ENCODE data around the gene NIM1K. TPM values are rescaled to one million over a fixed set of nuclear protein-coding genes. Genes with fewer than 3 reads are reported as not detected.

The NIM1K gene
- total and polyA plus RNA-seq, 2 of the 4 experiments (the other 2 are of a cell fraction), result 0.54 to 0.68 TPM

DNA sequence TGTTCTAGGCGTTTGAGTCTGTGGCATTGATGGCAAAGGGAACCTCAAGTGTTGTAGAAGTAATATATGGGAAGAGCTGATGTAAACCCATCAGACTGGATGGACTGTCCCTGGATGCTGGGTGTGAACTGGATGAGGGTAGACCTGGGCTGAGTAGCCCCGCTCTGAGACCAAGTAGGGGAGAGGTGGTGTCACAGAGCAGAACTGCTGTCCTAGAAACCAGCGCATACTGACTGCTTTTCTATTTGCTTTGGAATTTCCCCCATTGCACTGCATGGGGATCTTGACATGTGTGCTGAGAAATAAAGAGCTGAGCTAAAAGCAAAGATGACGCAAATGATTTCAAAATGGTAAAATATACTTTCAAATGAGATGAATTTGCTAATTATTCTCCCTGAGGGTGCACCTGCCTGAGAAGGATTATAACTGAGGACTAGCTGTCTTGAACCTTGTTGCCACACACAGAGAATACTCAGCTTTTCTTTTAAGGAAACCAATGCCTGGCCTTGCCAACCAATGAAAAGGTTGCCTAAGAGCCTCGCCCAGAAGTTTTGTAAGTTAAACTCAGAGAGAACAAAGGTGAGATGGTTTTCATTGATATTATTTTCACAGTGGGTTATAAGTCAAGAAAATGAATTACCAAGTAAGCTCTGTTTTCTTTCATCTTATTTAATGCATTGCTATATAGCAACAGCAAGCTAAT, 44.8 kb downstream of the NIM1K start:
- H4K5ac ChIP-seq (ENCODE audit: low read depth, low read length), result no peak overlapping the region
- H3K79me1 ChIP-seq (ENCODE audit: low read depth in 1 of 2, low read length in 2 of 2), result no peaks in the 10 kb centered on the region
- H3K14ac ChIP-seq (replicated peaks; ENCODE audit: low read depth, low read length), result no peak overlapping the region
- no peak overlapping the region for H3K23ac ChIP-seq (ENCODE audit: low read depth, low read length)
- H2AK9ac ChIP-seq (replicated peaks; ENCODE audit: low read depth, low read length, poor library complexity), result no peak overlapping the region
- no peak overlapping the region for H3K4me3 ChIP-seq (ENCODE audit: insufficient read depth, low read depth, low read length)
- no peak overlapping the region for H3K18ac ChIP-seq (ENCODE audit: low read depth, low read length)
- H4K91ac ChIP-seq (ENCODE audit: insufficient read depth, low read depth, low read length), result no peak overlapping the region
- no peaks in the 10 kb centered on the region for H4K20me1 ChIP-seq (ENCODE audit: insufficient read depth, low read length)
- H2BK120ac ChIP-seq (ENCODE audit: low read depth, low read length), result no peak overlapping the region
- no peaks in the 10 kb centered on the region for H3K9me3 ChIP-seq (ENCODE audit: control insufficient read depth, insufficient read depth, low read length)
- no peak overlapping the region for H3K56ac ChIP-seq (ENCODE audit: extremely low read depth, insufficient read depth, low read length)
- DNase-seq (no peak), ATAC-seq (ENCODE audit: low read depth) (no peak)
- WGBS, 2 experiments (ENCODE audit: extremely low coverage in 2 of 2, insufficient read length in 1 of 2), result no CpG with 5 or more reads among the region's 5 CpGs
- H2BK5ac ChIP-seq (ENCODE audit: low read depth, low read length, poor library complexity, severe bottlenecking), result no peak overlapping the region
- no peak overlapping the region for H3K4ac ChIP-seq (ENCODE audit: low read depth, low read length)
- H2AK5ac ChIP-seq (ENCODE audit: low read depth, low read length), result no peak overlapping the region
- in situ Hi-C loops (cut with MboI; ENCODE audit: low sequenced_read_pairs), result no loop called here
- no peak overlapping the region for H2BK20ac ChIP-seq (ENCODE audit: low read depth, low read length)
- intact Hi-C loops (cut with micrococcal nuclease), result no loop called here
- no peak overlapping the region for H3K9ac ChIP-seq (ENCODE audit: low read depth, low read length)
- no peak overlapping the region for H2BK15ac ChIP-seq (ENCODE audit: low read depth, low read length)
- H3K27me3 ChIP-seq (ENCODE audit: control insufficient read depth, insufficient read depth, low read length), result peaks cover 6% of the 10 kb centered on the region
- H3K27ac ChIP-seq (ENCODE audit: insufficient read depth, low read length), result no peak overlapping the region
- CTCF ChIA-PET, result no interaction called here
- no peaks in the 10 kb centered on the region for H3K9me1 ChIP-seq (ENCODE audit: insufficient read depth, low read length)
- TF ChIP-seq MXI1 (IDR thresholded peaks at IDR 0.05; ENCODE audit: borderline replicate concordance, low read depth, low read length) (no peak), MAFK (IDR thresholded peaks at IDR 0.05; ENCODE audit: low read depth, low read length) (no peak), FOS (IDR thresholded peaks at IDR 0.05; ENCODE audit: low read depth, low read length) (no peak), RFX5 (IDR thresholded peaks at IDR 0.05; ENCODE audit: low read depth, low read length) (no peak), MAZ (IDR thresholded peaks at IDR 0.05; ENCODE audit: borderline replicate concordance, low read depth, low read length) (no peak), CEBPB (IDR thresholded peaks at IDR 0.05; ENCODE audit: low read depth, low read length) (no peak), SMC3 (IDR thresholded peaks at IDR 0.05; ENCODE audit: low read depth, low read length) (no peak), NFE2L2 (IDR thresholded peaks at IDR 0.05; ENCODE audit: low read depth, low read length) (no peak), POLR2A (IDR thresholded peaks at IDR 0.05; ENCODE audit: low read depth, low read length) (no peak), CHD1 (IDR thresholded peaks at IDR 0.05; ENCODE audit: low read depth, low read length) (no peak), BHLHE40 (IDR thresholded peaks at IDR 0.05; ENCODE audit: low read depth, low read length) (no peak), USF2 (IDR thresholded peaks at IDR 0.05; ENCODE audit: low read depth, low read length) (no peak), RCOR1 (IDR thresholded peaks at IDR 0.05; ENCODE audit: insufficient replicate concordance, low read length) (no peak), RAD21 (IDR thresholded peaks at IDR 0.05; ENCODE audit: low read length) (no peak)
- TF ChIP-seq, protein P1, sequence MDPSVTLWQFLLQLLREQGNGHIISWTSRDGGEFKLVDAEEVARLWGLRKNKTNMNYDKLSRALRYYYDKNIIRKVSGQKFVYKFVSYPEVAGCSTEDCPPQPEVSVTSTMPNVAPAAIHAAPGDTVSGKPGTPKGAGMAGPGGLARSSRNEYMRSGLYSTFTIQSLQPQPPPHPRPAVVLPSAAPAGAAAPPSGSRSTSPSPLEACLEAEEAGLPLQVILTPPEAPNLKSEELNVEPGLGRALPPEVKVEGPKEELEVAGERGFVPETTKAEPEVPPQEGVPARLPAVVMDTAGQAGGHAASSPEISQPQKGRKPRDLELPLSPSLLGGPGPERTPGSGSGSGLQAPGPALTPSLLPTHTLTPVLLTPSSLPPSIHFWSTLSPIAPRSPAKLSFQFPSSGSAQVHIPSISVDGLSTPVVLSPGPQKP (IDR thresholded peaks at IDR 0.05; ENCODE audit: borderline replicate concordance, low read depth, low read length), result no peak
- TF ChIP-seq, protein P2, sequence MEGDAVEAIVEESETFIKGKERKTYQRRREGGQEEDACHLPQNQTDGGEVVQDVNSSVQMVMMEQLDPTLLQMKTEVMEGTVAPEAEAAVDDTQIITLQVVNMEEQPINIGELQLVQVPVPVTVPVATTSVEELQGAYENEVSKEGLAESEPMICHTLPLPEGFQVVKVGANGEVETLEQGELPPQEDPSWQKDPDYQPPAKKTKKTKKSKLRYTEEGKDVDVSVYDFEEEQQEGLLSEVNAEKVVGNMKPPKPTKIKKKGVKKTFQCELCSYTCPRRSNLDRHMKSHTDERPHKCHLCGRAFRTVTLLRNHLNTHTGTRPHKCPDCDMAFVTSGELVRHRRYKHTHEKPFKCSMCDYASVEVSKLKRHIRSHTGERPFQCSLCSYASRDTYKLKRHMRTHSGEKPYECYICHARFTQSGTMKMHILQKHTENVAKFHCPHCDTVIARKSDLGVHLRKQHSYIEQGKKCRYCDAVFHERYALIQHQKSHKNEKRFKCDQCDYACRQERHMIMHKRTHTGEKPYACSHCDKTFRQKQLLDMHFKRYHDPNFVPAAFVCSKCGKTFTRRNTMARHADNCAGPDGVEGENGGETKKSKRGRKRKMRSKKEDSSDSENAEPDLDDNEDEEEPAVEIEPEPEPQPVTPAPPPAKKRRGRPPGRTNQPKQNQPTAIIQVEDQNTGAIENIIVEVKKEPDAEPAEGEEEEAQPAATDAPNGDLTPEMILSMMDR (conservative IDR thresholded peaks at IDR 0.05; ENCODE audit: low read depth, low read length), result no peak
- POLR2A ChIA-PET (ENCODE audit: unreplicated experiment), result no interaction called here
- no peaks in the 10 kb centered on the region for H3K4me1 ChIP-seq (ENCODE audit: control insufficient read depth, insufficient read depth, low read length)
- BruUV-seq (replicated peaks), result no TSS peak
- H3K36me3 ChIP-seq (ENCODE audit: control insufficient read depth, insufficient read depth, low read length), result no peaks in the 10 kb centered on the region
- dilution Hi-C loops (cut with HindIII; ENCODE audit: low sequenced_read_pairs, unreplicated experiment), result no loop called here
- no peak overlapping the region for H2AFZ ChIP-seq (replicated peaks; ENCODE audit: low read length, poor library complexity)
- H4K8ac ChIP-seq (ENCODE audit: low read depth in 2 of 2, low read length in 2 of 2), result no peak overlapping the region
- H3K4me2 ChIP-seq (ENCODE audit: low read depth, low read length), result no peak overlapping the region

Data from IMR-90 (cell line).